Right lobe of liver (tissue), 4 donors: ENCODE measurements around the gene ATIC.

Source experiments
- CTCF ChIP-seq, 4 donors: fragments of 200-600 bp in 3 of 4; fragments of 450-650 bp in 1 of 4; IDR thresholded peaks; one replicate each; pipeline versions ENCODE4 v1.5.1 to v1.8.0; 2016 to 2022; ENCODE audit warnings: antibody characterized with exemption in 4 of 4, mild to moderate bottlenecking in 2 of 4
- POLR2A ChIP-seq: fragments of 450-650 bp; IDR thresholded peaks from one replicate; pipeline ENCODE4 v1.6.1; 2017; ENCODE audit warnings: antibody characterized with exemption, mild to moderate bottlenecking
- donor health status: DM: no; HTN: no; CAD: no.
- donor health status: DM: no; HTN: no; CAD: no.
- donor health status: DM: no; HTN: yes; CAD: no.

- TF ChIP-seq CTCF (IDR thresholded peaks at IDR 0.05): no peak
- TF ChIP-seq POLR2A: no peak
Measured at GRCh38 chr2:215362562-215362904, 50.7 kb downstream of the ATIC start.
